ENCODE measurements around the gene CYTH4. TPM values are rescaled to one million over a fixed set of nuclear protein-coding genes. Genes with fewer than 3 reads are reported as not detected.

Gene CYTH4
- total and polyA plus RNA-seq, 10 of the 15 experiments (the other 5 are each of a cell fraction or from before 2014, with no cell fraction given), result 1.5 to 27.3 (median 16.9) TPM

DNA sequence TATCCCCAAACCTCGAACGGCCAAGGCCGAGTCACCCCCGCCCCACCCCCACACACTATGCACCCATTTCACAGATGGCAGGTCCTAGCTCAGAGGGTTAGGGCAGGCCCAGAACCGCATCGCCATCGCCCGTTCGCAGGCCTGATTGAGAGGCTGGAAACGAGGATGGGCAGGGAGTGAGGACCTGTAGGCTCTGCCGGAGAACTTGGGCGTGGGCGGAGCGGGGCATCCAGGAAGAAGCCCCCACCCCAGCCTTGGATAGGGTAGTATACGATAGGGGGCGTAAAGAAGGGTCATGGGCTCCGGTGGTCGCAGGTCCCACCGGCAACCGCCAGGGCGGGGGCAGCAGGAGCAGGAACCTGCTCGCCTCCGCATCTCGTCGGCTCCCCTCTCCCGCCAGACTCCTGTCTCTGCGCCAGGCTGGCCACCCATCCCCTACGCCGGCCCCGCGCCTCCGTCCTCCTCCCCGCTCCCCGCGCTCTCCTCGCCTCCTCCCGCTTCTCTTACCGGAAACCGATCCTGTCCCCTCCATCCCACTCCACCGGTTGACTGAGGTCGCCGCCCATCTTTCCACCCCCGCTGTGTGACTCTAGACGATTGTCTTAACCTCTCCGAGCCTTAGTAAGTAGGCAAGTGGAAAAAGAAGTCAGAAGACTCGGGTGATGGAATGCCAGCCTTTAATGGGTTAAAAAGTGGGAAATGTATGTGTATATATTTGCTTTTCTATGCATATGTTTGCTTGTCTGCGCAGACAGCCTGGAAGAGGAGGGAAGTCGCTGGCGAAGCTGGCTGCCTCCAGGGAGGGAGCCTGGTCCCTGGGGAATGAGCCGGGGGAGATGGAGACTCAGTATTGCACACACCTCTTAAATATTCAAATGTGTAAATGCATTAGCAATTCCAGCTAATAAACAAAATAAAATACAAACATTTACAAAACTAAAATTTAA, 52.8 kb downstream of the CYTH4 start:
- BruUV-seq (replicated peaks), result no TSS peak
- H3K27me3 ChIP-seq (replicated peaks in 1 of 2; ENCODE audit: control insufficient read depth in 2 of 2, insufficient read depth in 2 of 2, low read length in 1 of 2), result peaks cover 6 to 10% of the 10 kb centered on the region in 2 experiments
- no peak overlapping the region for H3K9ac ChIP-seq (ENCODE audit: control insufficient read depth, insufficient read depth, low read length)
- no peak for DNase-seq (ENCODE audit: low read depth, low spot score)
- H2AFZ ChIP-seq (ENCODE audit: control insufficient read depth, low read depth, low read length), result no peak overlapping the region
- H3K4me2 ChIP-seq (ENCODE audit: control insufficient read depth, insufficient read depth), result no peak overlapping the region
- SMC1A ChIA-PET (ENCODE audit: uncharacterized antibody, unreplicated experiment), result interaction anchor here (0.7 to 2.1 kb wide), 5 partner anchors 8 to 232 kb away, joined by 4 to 6 read pairs (median 4); no protein-coding TSS in a partner anchor
- intact Hi-C loops (cut with micrococcal nuclease; ENCODE audit: unreplicated experiment), result no loop called here
- CTCF ChIA-PET, result interaction anchor here (0.9 to 4.5 kb wide), 5 partner anchors 18 to 232 kb away, joined by 3 to 23 read pairs (median 5); no protein-coding TSS in a partner anchor
- 3% methylated on average over 32 of the region's 50 CpGs for WGBS (ENCODE audit: insufficient coverage, insufficient replicate concordance, low lambda C conversion rate, missing lambda C conversion rate)
- H3K36me3 ChIP-seq (ENCODE audit: control insufficient read depth in 2 of 2, insufficient read depth in 2 of 2, low read length in 1 of 2), result no peaks in the 10 kb centered on the region
- H3K79me2 ChIP-seq (ENCODE audit: control insufficient read depth, insufficient read depth, low read length), result no peaks in the 10 kb centered on the region
- in situ Hi-C loops (cut with MboI), result no loop called here
- ATAC-seq, result peak; percentile 8; the same call in 1 of the 3 replicates
- RAD21 ChIA-PET (ENCODE audit: unreplicated experiment), result interaction anchor here (0.6 to 2.1 kb wide), 4 partner anchors 17 to 616 kb away, joined by 3 to 6 read pairs (median 4); no protein-coding TSS in a partner anchor
- TF ChIP-seq MEF2B (IDR thresholded peaks at IDR 0.05; ENCODE audit: partially characterized antibody, poor library complexity, severe bottlenecking), result peak; percentile 53
- no peak for TF ChIP-seq STAT1 (conservative IDR thresholded peaks at IDR 0.05)
- POLR2A ChIA-PET, result interaction anchor here (0.5 kb wide), 1 partner anchor 9 kb away, joined by 8 read pairs; no protein-coding TSS in a partner anchor
- no peaks in the 10 kb centered on the region; the same call in 1 of the 2 replicates for H4K20me1 ChIP-seq (ENCODE audit: control insufficient read depth, insufficient read depth)
- H3K9me3 ChIP-seq (replicated peaks; ENCODE audit: control insufficient read depth, insufficient read depth, low read length), result no peaks in the 10 kb centered on the region
- no peak for FAIRE-seq
- peaks cover 12% of the 10 kb centered on the region for H3K4me1 ChIP-seq (ENCODE audit: control insufficient read depth, insufficient read depth, low read length)
- no peak overlapping the region for H3K4me3 ChIP-seq
- H3K27ac ChIP-seq (ENCODE audit: control insufficient read depth, insufficient read depth), result no peak overlapping the region

- Histone ChIP-seq H3K36me3 (ENCODE audit: control insufficient read depth in 2 of 2, insufficient read depth in 2 of 2, low read length in 1 of 2) (no peaks in the 10 kb centered on the region), H3K27ac (ENCODE audit: control insufficient read depth, insufficient read depth) (no peak overlapping the region), H3K9me3 (replicated peaks; ENCODE audit: control insufficient read depth, insufficient read depth, low read length) (no peaks in the 10 kb centered on the region), H3K4me3 (no peak overlapping the region), H3K4me1 (ENCODE audit: control insufficient read depth, insufficient read depth, low read length) (peaks cover 12% of the 10 kb centered on the region), H3K4me2 (ENCODE audit: control insufficient read depth, insufficient read depth) (no peak overlapping the region), H4K20me1 (ENCODE audit: control insufficient read depth, insufficient read depth) (no peaks in the 10 kb centered on the region; the same call in 1 of the 2 replicates), H3K79me2 (ENCODE audit: control insufficient read depth, insufficient read depth, low read length) (no peaks in the 10 kb centered on the region), H3K27me3 (replicated peaks in 1 of 2; ENCODE audit: control insufficient read depth in 2 of 2, insufficient read depth in 2 of 2, low read length in 1 of 2) (peaks cover 6 to 10% of the 10 kb centered on the region in 2 experiments), H3K9ac (ENCODE audit: control insufficient read depth, insufficient read depth, low read length) (no peak overlapping the region), H2AFZ (ENCODE audit: control insufficient read depth, low read depth, low read length) (no peak overlapping the region)
- CTCF ChIA-PET, result interaction anchor here (4.5 kb wide), 1 partner anchor 19 kb away, joined by 23 read pairs; no protein-coding TSS in a partner anchor
- TF ChIP-seq MEF2B (IDR thresholded peaks at IDR 0.05; ENCODE audit: partially characterized antibody, poor library complexity, severe bottlenecking), result peak; percentile 2
- TF ChIP-seq MLLT1 (IDR thresholded peaks at IDR 0.05), result no peak
- no peak for FAIRE-seq
- RAD21 ChIA-PET (ENCODE audit: unreplicated experiment), result interaction anchor here (0.6 kb wide), 1 partner anchor 616 kb away, joined by 3 read pairs; no protein-coding TSS in a partner anchor
- DNase-seq (ENCODE audit: low read depth, low spot score), result no peak
- BruUV-seq (replicated peaks), result no TSS peak
- in situ Hi-C loops (cut with MboI), result no loop called here
- 29% methylated on average over 7 of the region's 7 CpGs for WGBS (ENCODE audit: insufficient coverage, insufficient replicate concordance, low lambda C conversion rate, missing lambda C conversion rate)
- intact Hi-C loops (cut with micrococcal nuclease; ENCODE audit: unreplicated experiment), result no loop called here
- SMC1A ChIA-PET (ENCODE audit: uncharacterized antibody, unreplicated experiment), result interaction anchor here (2.1 kb wide), 1 partner anchor 18 kb away, joined by 6 read pairs; no protein-coding TSS in a partner anchor
- POLR2A ChIA-PET, result no interaction called here
- no peak for ATAC-seq
Measured at GRCh38 chr22:37335806-37336199, 53.5 kb downstream of the CYTH4 start.

Data from GM12878 (cell line).